ENCODE measurements around the gene GNA15. TPM values are rescaled to one million over a fixed set of nuclear protein-coding genes. Genes with fewer than 3 reads are reported as not detected.

GNA15 gene
- total and polyA plus RNA-seq, 12 donors, result 0.61 to 16.3 (median 6.8) TPM

- peak overlapping the region in 4 of 5 donors; percentile 32 to 80 (median 70) for H3K27ac ChIP-seq
- 47 to 62% (median 54%) methylated on average over 12 to 24 of the region's 24 CpGs for WGBS, 4 donors
- TF ChIP-seq CTCF (IDR thresholded peaks at IDR 0.05) (no peak), POLR2A (IDR thresholded peaks at IDR 0.05) (no peak)
- H3K4me1 ChIP-seq (replicated peaks in 1 of 2), result peaks cover 0 to 13% of the 10 kb centered on the region in 2 donors
- H3K4me3 ChIP-seq, result no peak overlapping the region
- DNase-seq, result peak in 6 of 7 donors; percentile 53 to 70 (median 61)
- no peaks in the 10 kb centered on the region for H3K9me3 ChIP-seq (replicated peaks in 1 of 3)
- intact Hi-C loops (cut with DNase I), result no loop called here
- H3K36me3 ChIP-seq (replicated peaks in 1 of 2), result no peaks in the 10 kb centered on the region
- no peaks in the 10 kb centered on the region for H3K27me3 ChIP-seq
Observed at GRCh38 chr19:3132971-3133792, 2.7 kb upstream of the GNA15 start.

- Histone ChIP-seq H3K4me3 (no peak overlapping the region), H3K27me3 (no peaks in the 10 kb centered on the region), H3K36me3 (replicated peaks in 1 of 2) (no peaks in the 10 kb centered on the region), H3K9me3 (replicated peaks in 1 of 3) (no peaks in the 10 kb centered on the region), H3K27ac (peak overlapping the region in 4 of 5 donors; percentile 32 to 80 (median 70)), H3K4me1 (replicated peaks in 1 of 2) (peaks cover 0 to 13% of the 10 kb centered on the region in 2 donors)
- 57 to 70% (median 62%) methylated on average over 3 to 4 of the region's 4 CpGs for WGBS, 4 donors
- TF ChIP-seq POLR2A (IDR thresholded peaks at IDR 0.05) (no peak), CTCF (IDR thresholded peaks at IDR 0.05) (no peak)
- intact Hi-C loops (cut with DNase I), result no loop called here
- DNase-seq, result no peak
Observed at GRCh38 chr19:3133793-3134116, 2.1 kb upstream of the GNA15 start.

DNA sequence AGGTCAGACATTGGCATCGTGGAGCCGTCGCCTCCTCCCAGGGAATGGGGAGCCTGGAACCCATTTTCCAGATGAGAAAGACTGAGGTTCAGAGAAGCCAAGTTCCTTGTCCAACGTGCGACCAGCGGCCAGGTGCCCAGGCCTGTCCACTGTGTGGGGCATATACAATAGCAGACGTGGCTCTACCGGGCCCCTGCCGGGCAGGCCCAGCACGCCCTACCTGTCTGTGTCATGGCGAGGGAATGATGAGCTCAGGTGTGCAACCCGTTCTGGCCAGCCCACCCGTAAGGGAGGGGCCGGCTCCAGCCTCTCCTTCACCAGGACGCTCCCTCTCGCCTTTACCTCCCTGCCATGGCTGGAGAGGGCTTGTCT lies 837 bp downstream of the GNA15 start:
- Histone ChIP-seq H3K9me3 (replicated peaks in 1 of 3) (peaks cover 0 to 4% (median 0%) of the 10 kb centered on the region in 3 donors), H3K27me3 (no peaks in the 10 kb centered on the region), H3K4me3 (peak overlapping the region in 2 of 4 donors; percentile 9 to 42), H3K4me1 (replicated peaks in 1 of 2) (peaks cover 0 to 18% of the 10 kb centered on the region in 2 donors), H3K27ac (peak overlapping the region; percentile 25 to 84 (median 56)), H3K36me3 (replicated peaks in 1 of 2) (no peaks in the 10 kb centered on the region)
- TF ChIP-seq CTCF (IDR thresholded peaks at IDR 0.05), result no peak
- no peak for TF ChIP-seq POLR2A (IDR thresholded peaks at IDR 0.05)
- WGBS, 4 donors, result 41 to 71% (median 63%) methylated on average over 8 to 16 of the region's 16 CpGs
- no peak for DNase-seq
- intact Hi-C loops (cut with DNase I), result no loop called here

DNA sequence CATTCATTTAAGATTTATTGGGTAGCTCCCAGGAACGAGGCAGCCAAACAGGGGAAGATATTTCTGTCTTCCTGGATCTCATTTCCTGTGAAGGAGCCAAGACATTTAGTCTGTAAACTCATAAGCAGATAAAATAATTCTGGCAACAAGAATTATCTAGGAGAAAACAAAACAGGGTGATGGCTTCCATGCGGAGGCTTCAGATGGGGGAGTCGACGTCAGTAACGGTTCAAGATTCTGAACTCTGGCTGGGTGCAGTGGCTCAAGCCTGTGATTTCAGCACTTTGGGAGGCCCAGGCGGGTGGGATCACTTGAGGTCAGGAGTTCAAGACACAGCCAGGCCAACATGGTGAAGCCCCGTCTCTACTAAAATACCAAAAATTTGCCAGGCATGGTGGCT lies 1.3 kb downstream of the GNA15 start:
- peak in 2 of 7 donors; percentile 32 to 67 for DNase-seq
- Histone ChIP-seq H3K4me3 (peak overlapping the region in 1 of 4 donors; percentile 42), H3K4me1 (replicated peaks in 1 of 2) (peaks cover 0 to 23% of the 10 kb centered on the region in 2 donors), H3K36me3 (replicated peaks in 1 of 2) (no peaks in the 10 kb centered on the region), H3K9me3 (replicated peaks in 1 of 3) (peaks cover 0 to 4% (median 0%) of the 10 kb centered on the region in 3 donors), H3K27ac (peak overlapping the region in 4 of 5 donors; percentile 25 to 84 (median 52)), H3K27me3 (no peaks in the 10 kb centered on the region)
- TF ChIP-seq POLR2A (IDR thresholded peaks at IDR 0.05) (no peak), CTCF (IDR thresholded peaks at IDR 0.05) (no peak)
- WGBS, 4 donors, result 31 to 46% (median 38%) methylated on average over 6 to 7 of the region's 7 CpGs
- intact Hi-C loops (cut with DNase I), result no loop called here

Data from adrenal gland (tissue), 12 donors.